Measurements from ENCODE around the gene RHBDD1.

RHBDD1 gene

GRCh38 chr2:226796840-226797288 lies 39.0 kb upstream of the RHBDD1 start:
- Histone ChIP-seq H3K4me1 (peaks cover 55 to 84% (median 79%) of the 10 kb centered on the region in 10 experiments), H4K20me1 (peaks cover 0 to 32% (median 12%) of the 10 kb centered on the region in 11 experiments; a peak in 10 of 22 replicates), H3K9me3 (replicated peaks in 1 of 11) (no peaks in the 10 kb centered on the region), H3K9ac (no peak overlapping the region; a peak in 1 of 22 replicates), H3K27me3 (peaks cover 0 to 69% (median 0%) of the 10 kb centered on the region in 11 experiments; a peak in 7 of 22 replicates), H3K36me3 (0 out of 22 replicates have a peak, but pooled peaks cover 0 to 6% (median 0%) of the 10 kb centered on the region in 11 experiments), H3K27ac (no peak overlapping the region), H3K4me3 (no peak overlapping the region; a peak in 1 of 20 replicates), H3K4me2 (peak overlapping the region; percentile 20 to 99 (median 79); a peak in 18 of 22 replicates)
- TF ChIP-seq Cebpa-rat (IDR thresholded peaks at IDR 0.05): no peak

- H3K27me3 ChIP-seq: peaks cover 0 to 69% (median 0%) of the 10 kb centered on the region in 11 experiments; a peak in 7 of 22 replicates
- H3K9ac ChIP-seq: peak overlapping the region in 3 of 11 experiments; percentile 80 to 87 (median 85); a peak in 4 of 22 replicates
- H3K36me3 ChIP-seq: 0 out of 22 replicates have a peak, but pooled peaks cover 0 to 6% (median 0%) of the 10 kb centered on the region in 11 experiments
- no peak for TF ChIP-seq Cebpa-rat (IDR thresholded peaks at IDR 0.05)
- H3K4me2 ChIP-seq: peak overlapping the region in 10 of 11 experiments; percentile 11 to 99 (median 97); a peak in 19 of 22 replicates
- H3K4me3 ChIP-seq: peak overlapping the region in 4 of 10 experiments; percentile 77 to 87 (median 82); a peak in 6 of 20 replicates
- H3K9me3 ChIP-seq (replicated peaks in 1 of 11): no peaks in the 10 kb centered on the region
- H4K20me1 ChIP-seq: peaks cover 0 to 32% (median 12%) of the 10 kb centered on the region in 11 experiments; a peak in 10 of 22 replicates
- peaks cover 50 to 85% (median 76%) of the 10 kb centered on the region in 10 experiments for H3K4me1 ChIP-seq
- H3K27ac ChIP-seq: no peak overlapping the region
Measured at GRCh38 chr2:226797289-226797988, 38.4 kb upstream of the RHBDD1 start.

- Histone ChIP-seq H3K36me3 (0 out of 22 replicates have a peak, but pooled peaks cover 0 to 6% (median 0%) of the 10 kb centered on the region in 11 experiments), H3K9me3 (replicated peaks in 1 of 11) (no peaks in the 10 kb centered on the region), H3K9ac (peak overlapping the region in 10 of 11 experiments; percentile 69 to 87 (median 76); a peak in 18 of 22 replicates), H4K20me1 (peaks cover 0 to 32% (median 12%) of the 10 kb centered on the region in 11 experiments; a peak in 10 of 22 replicates), H3K4me2 (peak overlapping the region; percentile 93 to 99 (median 97)), H3K27ac (peak overlapping the region in 5 of 11 experiments; percentile 64 to 81 (median 76); a peak in 8 of 22 replicates), H3K27me3 (peaks cover 0 to 69% (median 0%) of the 10 kb centered on the region in 11 experiments; a peak in 7 of 22 replicates), H3K4me3 (peak overlapping the region; percentile 69 to 87 (median 77)), H3K4me1 (peaks cover 44 to 79% (median 71%) of the 10 kb centered on the region in 10 experiments)
- TF ChIP-seq Cebpa-rat (IDR thresholded peaks at IDR 0.05): no peak
Measured at GRCh38 chr2:226797989-226798421, 37.8 kb upstream of the RHBDD1 start.

- peak overlapping the region; percentile 69 to 87 (median 77) for H3K4me3 ChIP-seq
- H3K9me3 ChIP-seq (replicated peaks in 1 of 11): no peaks in the 10 kb centered on the region
- peak overlapping the region; percentile 67 to 87 (median 75) for H3K9ac ChIP-seq
- peaks cover 0 to 32% (median 12%) of the 10 kb centered on the region in 11 experiments; a peak in 10 of 22 replicates for H4K20me1 ChIP-seq
- H3K4me1 ChIP-seq: peaks cover 38 to 73% (median 65%) of the 10 kb centered on the region in 10 experiments
- 0 out of 22 replicates have a peak, but pooled peaks cover 0 to 6% (median 0%) of the 10 kb centered on the region in 11 experiments for H3K36me3 ChIP-seq
- H3K27ac ChIP-seq: peak overlapping the region in 10 of 11 experiments; percentile 44 to 81 (median 70); a peak in 19 of 22 replicates
- TF ChIP-seq Cebpa-rat (IDR thresholded peaks at IDR 0.05): no peak
- peak overlapping the region; percentile 93 to 99 (median 97) for H3K4me2 ChIP-seq
- H3K27me3 ChIP-seq: peaks cover 0 to 68% (median 0%) of the 10 kb centered on the region in 11 experiments; a peak in 7 of 22 replicates
Measured at GRCh38 chr2:226798422-226799210, 37.2 kb upstream of the RHBDD1 start.

GRCh38 chr2:226799211-226799975 lies 36.5 kb upstream of the RHBDD1 start, which contains the start of gene IRS1:
TSS of gene IRS1 (minus strand) at chr2:226799820. CDS start at chr2:226798738, 1,082 bp downstream.
- TF ChIP-seq Cebpa-rat (IDR thresholded peaks at IDR 0.05): no peak
- peaks cover 30 to 65% (median 59%) of the 10 kb centered on the region in 10 experiments for H3K4me1 ChIP-seq
- H4K20me1 ChIP-seq: peaks cover 0 to 32% (median 12%) of the 10 kb centered on the region in 11 experiments; a peak in 10 of 22 replicates
- H3K9ac ChIP-seq: peak within 1 kb of the TSS; percentile 67 to 87 (median 75)
- H3K4me3 ChIP-seq: peak within 1 kb of the TSS; percentile 69 to 87 (median 77)
- H3K36me3 ChIP-seq: 0 out of 22 replicates have a peak, but pooled peaks cover 0 to 6% (median 0%) of the 10 kb centered on the region in 11 experiments
- peak within 1 kb of the TSS in 10 of 11 experiments; percentile 44 to 81 (median 70); a peak in 21 of 22 replicates for H3K27ac ChIP-seq
- H3K4me2 ChIP-seq: peak within 1 kb of the TSS; percentile 93 to 99 (median 97)
- H3K27me3 ChIP-seq: peaks cover 0 to 60% (median 0%) of the 10 kb centered on the region in 11 experiments; a peak in 7 of 22 replicates
- no peaks in the 10 kb centered on the region for H3K9me3 ChIP-seq (replicated peaks in 1 of 11)

GRCh38 chr2:226799976-226800940 lies 35.6 kb upstream of the RHBDD1 start:
- Histone ChIP-seq H3K9ac (peak overlapping the region; percentile 67 to 87 (median 75)), H3K27ac (peak overlapping the region in 10 of 11 experiments; percentile 44 to 81 (median 70); a peak in 20 of 22 replicates), H4K20me1 (peaks cover 0 to 31% (median 12%) of the 10 kb centered on the region in 11 experiments; a peak in 10 of 22 replicates), H3K4me1 (peaks cover 22 to 57% (median 50%) of the 10 kb centered on the region in 10 experiments), H3K27me3 (peaks cover 0 to 53% (median 0%) of the 10 kb centered on the region in 11 experiments; a peak in 7 of 22 replicates), H3K4me2 (peak overlapping the region; percentile 93 to 99 (median 97)), H3K9me3 (replicated peaks in 1 of 11) (no peaks in the 10 kb centered on the region), H3K4me3 (peak overlapping the region; percentile 69 to 87 (median 77)), H3K36me3 (0 out of 22 replicates have a peak, but pooled peaks cover 0 to 6% (median 0%) of the 10 kb centered on the region in 11 experiments)
- TF ChIP-seq Cebpa-rat (IDR thresholded peaks at IDR 0.05): no peak

All from BLaER1 treated with 17β-estradiol and CSF1 and Interleukin-3, amounts not matched to agents 10 nM and 100 nM (cell line).